ENCODE measurements around the gene IL17RC. TPM values are rescaled to one million over a fixed set of nuclear protein-coding genes. Genes with fewer than 3 reads are reported as not detected.

The IL17RC gene
- total and polyA plus RNA-seq, 2 donors (not counting 1 experiment from before 2014, with no cell fraction given) = 17.1 to 17.5 TPM

DNA sequence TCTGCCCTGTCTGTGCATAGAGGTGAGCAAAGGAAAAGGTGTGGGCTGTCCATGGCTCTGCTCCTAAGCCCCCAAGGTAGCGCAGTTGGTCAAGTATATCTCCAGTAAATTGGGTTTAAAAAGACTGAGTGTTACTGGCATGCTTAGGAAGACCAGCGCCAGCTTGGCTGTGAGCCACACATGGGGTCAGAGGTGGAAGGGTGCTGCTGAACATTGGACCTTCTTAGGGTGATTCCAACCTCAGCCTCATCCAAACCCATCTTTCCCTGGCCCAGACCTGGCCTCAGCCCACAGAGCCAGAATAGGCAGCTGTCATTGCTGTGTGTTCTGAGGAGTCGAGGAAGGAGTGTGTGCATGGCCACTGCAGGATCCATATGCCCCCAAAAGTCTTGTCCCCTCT lies 8.6 kb upstream of the IL17RC start:
- Histone ChIP-seq H2AFZ (ENCODE audit: low read length) (no peak overlapping the region), H3K27me3 (ENCODE audit: control insufficient read depth, insufficient read depth, low read length) (no peaks in the 10 kb centered on the region), H3K9ac (ENCODE audit: insufficient read depth, low read length) (no peak overlapping the region), H3K36me3 (ENCODE audit: control insufficient read depth, insufficient read depth, low read length) (no peaks in the 10 kb centered on the region), H4K20me1 (ENCODE audit: control insufficient read depth, extremely low read depth, insufficient read depth, low read length) (no peaks in the 10 kb centered on the region), H3K27ac (ENCODE audit: insufficient read depth, low read length) (no peak overlapping the region), H3K4me1 (ENCODE audit: control insufficient read depth, extremely low read depth, insufficient read depth, low read length) (peaks cover 2% of the 10 kb centered on the region), H3K9me3 (ENCODE audit: control insufficient read depth, insufficient read depth, low read depth, low read length) (no peaks in the 10 kb centered on the region), H3K4me2 (ENCODE audit: extremely low read depth, insufficient read depth, low read length) (no peak overlapping the region), H3K79me2 (ENCODE audit: control insufficient read depth, insufficient read depth, low read length) (no peaks in the 10 kb centered on the region), H3K4me3 (replicated peaks in 1 of 4; ENCODE audit: control extremely low read depth in 1 of 4, insufficient read depth in 1 of 4, low read depth in 3 of 4, low read length in 4 of 4) (no peak overlapping the region)
- no peak for DNase-seq (ENCODE audit: low read depth in 2 of 2)
- TF ChIP-seq CTCF (conservative IDR thresholded peaks at IDR 0.05 in 1 of 2, IDR thresholded peaks at IDR 0.05 in 1 of 2; ENCODE audit: low read depth in 1 of 2, low read length in 2 of 2) (no peak), EZH2 (IDR thresholded peaks at IDR 0.05; ENCODE audit: low read length, missing control alignments) (no peak)

DNA sequence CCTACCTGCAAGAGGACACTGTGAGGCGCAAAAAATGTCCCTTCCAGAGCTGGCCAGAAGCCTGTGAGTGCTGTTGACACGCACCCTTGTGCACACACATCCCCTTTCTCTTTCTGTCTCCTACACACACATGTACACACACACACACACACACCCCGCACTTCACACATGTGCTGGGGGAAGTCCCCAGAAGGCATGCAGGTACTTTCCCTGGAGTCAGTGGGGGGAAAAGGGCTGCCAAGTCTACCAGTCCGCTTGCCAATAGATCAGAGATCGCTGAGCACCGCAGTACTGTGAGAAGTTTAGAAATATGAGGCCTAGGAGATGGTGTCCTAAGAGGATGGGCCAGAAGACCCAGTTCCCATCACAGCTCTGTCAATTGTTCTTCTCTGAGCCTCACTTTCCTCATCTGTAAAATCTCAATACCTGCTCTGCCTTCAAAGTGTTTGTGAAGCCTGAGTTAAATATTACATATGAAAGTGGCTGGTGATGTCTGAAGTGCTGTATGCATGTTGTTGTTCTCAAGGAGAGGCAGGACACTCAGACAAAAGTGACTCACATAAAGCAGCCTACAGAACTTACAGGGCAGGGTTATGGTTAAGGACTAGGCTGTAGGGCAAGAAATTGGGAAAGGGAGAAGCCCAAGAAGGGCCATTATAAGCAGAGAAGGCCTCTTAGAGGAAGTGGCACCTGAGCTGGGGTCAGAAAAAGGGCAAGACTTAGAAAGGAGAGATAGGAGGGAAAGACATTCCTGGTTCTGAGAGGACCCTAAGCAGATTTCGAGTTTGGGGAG lies 7.5 kb upstream of the IL17RC start:
- Histone ChIP-seq H3K9me3 (ENCODE audit: control insufficient read depth, insufficient read depth, low read depth, low read length) (no peaks in the 10 kb centered on the region), H3K4me2 (ENCODE audit: extremely low read depth, insufficient read depth, low read length) (no peak overlapping the region), H3K4me1 (ENCODE audit: control insufficient read depth, extremely low read depth, insufficient read depth, low read length) (no peaks in the 10 kb centered on the region)

DNA sequence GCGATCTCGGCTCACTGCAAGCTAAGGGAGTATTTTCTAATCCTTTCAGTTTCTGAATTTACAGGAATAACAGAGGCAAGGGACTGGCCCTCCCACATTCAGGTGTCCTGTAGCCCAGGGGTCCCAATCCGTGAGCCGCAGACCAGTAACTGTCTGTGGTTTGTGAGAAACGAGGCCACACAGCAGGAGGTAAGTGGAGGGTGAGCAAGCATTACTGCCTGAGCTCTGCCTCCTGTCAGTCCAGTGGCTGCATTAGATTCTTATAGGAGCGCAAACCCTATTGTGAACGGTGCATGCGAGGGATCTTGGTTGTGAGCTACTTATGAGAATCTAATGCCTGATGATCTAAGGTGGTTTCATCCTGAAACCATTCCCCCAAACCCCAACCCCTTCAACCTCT lies 5.0 kb upstream of the IL17RC start:
- no peak overlapping the region for H3K9ac ChIP-seq (ENCODE audit: insufficient read depth, low read length)
- H3K4me3 ChIP-seq (replicated peaks in 1 of 4; ENCODE audit: control extremely low read depth in 1 of 4, insufficient read depth in 1 of 4, low read depth in 3 of 4, low read length in 4 of 4) = no peak overlapping the region
- H3K4me1 ChIP-seq (ENCODE audit: control insufficient read depth, extremely low read depth, insufficient read depth, low read length) = peaks cover 13% of the 10 kb centered on the region
- H4K20me1 ChIP-seq (ENCODE audit: control insufficient read depth, extremely low read depth, insufficient read depth, low read length) = no peaks in the 10 kb centered on the region
- DNase-seq (ENCODE audit: low read depth in 2 of 2) = no peak
- TF ChIP-seq CTCF (conservative IDR thresholded peaks at IDR 0.05 in 1 of 2, IDR thresholded peaks at IDR 0.05 in 1 of 2; ENCODE audit: low read depth in 1 of 2, low read length in 2 of 2) = no peak
- TF ChIP-seq EZH2 (IDR thresholded peaks at IDR 0.05; ENCODE audit: low read length, missing control alignments) = no peak
- H2AFZ ChIP-seq (ENCODE audit: low read length) = no peak overlapping the region
- no peaks in the 10 kb centered on the region for H3K27me3 ChIP-seq (ENCODE audit: control insufficient read depth, insufficient read depth, low read length)
- no peaks in the 10 kb centered on the region for H3K9me3 ChIP-seq (ENCODE audit: control insufficient read depth, insufficient read depth, low read depth, low read length)
- H3K79me2 ChIP-seq (ENCODE audit: control insufficient read depth, insufficient read depth, low read length) = no peaks in the 10 kb centered on the region
- H3K4me2 ChIP-seq (ENCODE audit: extremely low read depth, insufficient read depth, low read length) = no peak overlapping the region
- H3K27ac ChIP-seq (ENCODE audit: insufficient read depth, low read length) = no peak overlapping the region
- no peaks in the 10 kb centered on the region for H3K36me3 ChIP-seq (ENCODE audit: control insufficient read depth, insufficient read depth, low read length)

More for the DNA sequence above, 7.5 kb upstream of the IL17RC start:
- Histone ChIP-seq H3K27ac (ENCODE audit: insufficient read depth, low read length) (no peak overlapping the region), H3K36me3 (ENCODE audit: control insufficient read depth, insufficient read depth, low read length) (no peaks in the 10 kb centered on the region), H3K79me2 (ENCODE audit: control insufficient read depth, insufficient read depth, low read length) (no peaks in the 10 kb centered on the region), H3K4me3 (replicated peaks in 1 of 4; ENCODE audit: control extremely low read depth in 1 of 4, insufficient read depth in 1 of 4, low read depth in 3 of 4, low read length in 4 of 4) (no peak overlapping the region), H2AFZ (ENCODE audit: low read length) (no peak overlapping the region), H3K9ac (ENCODE audit: insufficient read depth, low read length) (no peak overlapping the region), H4K20me1 (ENCODE audit: control insufficient read depth, extremely low read depth, insufficient read depth, low read length) (no peaks in the 10 kb centered on the region), H3K27me3 (ENCODE audit: control insufficient read depth, insufficient read depth, low read length) (no peaks in the 10 kb centered on the region)
- TF ChIP-seq CTCF (conservative IDR thresholded peaks at IDR 0.05 in 1 of 2, IDR thresholded peaks at IDR 0.05 in 1 of 2; ENCODE audit: low read depth in 1 of 2, low read length in 2 of 2) (no peak), EZH2 (IDR thresholded peaks at IDR 0.05; ENCODE audit: low read length, missing control alignments) (no peak)
- no peak for DNase-seq (ENCODE audit: low read depth in 2 of 2)
